NB4 (cell line): Measurements from ENCODE around the gene DNAH7.

Experiments used
- DNase-seq: peaks from one replicate; pipeline ENCODE4 v3.0.0; 2010; ENCODE audit warnings: low read depth
- H3K4me3 ChIP-seq: one replicate; pipeline ENCODE4 v1.5.1; 2011; ENCODE audit warnings: mild to moderate bottlenecking, low read depth, low read length, moderate library complexity
- MYC ChIP-seq: IDR thresholded peaks from 2 replicates; pipeline ENCODE4 v1.6.1; 2011; ENCODE audit warnings: low read depth, low read length
- POLR2A ChIP-seq: IDR thresholded peaks from 2 replicates; pipeline ENCODE4 v1.6.1; 2011; ENCODE audit warnings: mild to moderate bottlenecking; ENCODE audit not compliant: insufficient read length; ENCODE audit errors: extremely low read depth
- TF ChIP-seq, protein P1 (sequence below): IDR thresholded peaks from 2 replicates; pipeline ENCODE4 v1.6.1; 2011; ENCODE audit warnings: low read depth, low read length
- TF ChIP-seq, protein P2 (sequence below): IDR thresholded peaks from one replicate; pipeline ENCODE4 v1.5.1; 2012; ENCODE audit warnings: low read depth, low read length

Gene DNAH7

GRCh38 chr2:196080526-196080925 lies 11.9 kb upstream of the DNAH7 start:
- no peak for DNase-seq
- no peak for TF ChIP-seq POLR2A
- TF ChIP-seq, protein P1, sequence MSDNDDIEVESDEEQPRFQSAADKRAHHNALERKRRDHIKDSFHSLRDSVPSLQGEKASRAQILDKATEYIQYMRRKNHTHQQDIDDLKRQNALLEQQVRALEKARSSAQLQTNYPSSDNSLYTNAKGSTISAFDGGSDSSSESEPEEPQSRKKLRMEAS: no peak
- TF ChIP-seq, protein P2, sequence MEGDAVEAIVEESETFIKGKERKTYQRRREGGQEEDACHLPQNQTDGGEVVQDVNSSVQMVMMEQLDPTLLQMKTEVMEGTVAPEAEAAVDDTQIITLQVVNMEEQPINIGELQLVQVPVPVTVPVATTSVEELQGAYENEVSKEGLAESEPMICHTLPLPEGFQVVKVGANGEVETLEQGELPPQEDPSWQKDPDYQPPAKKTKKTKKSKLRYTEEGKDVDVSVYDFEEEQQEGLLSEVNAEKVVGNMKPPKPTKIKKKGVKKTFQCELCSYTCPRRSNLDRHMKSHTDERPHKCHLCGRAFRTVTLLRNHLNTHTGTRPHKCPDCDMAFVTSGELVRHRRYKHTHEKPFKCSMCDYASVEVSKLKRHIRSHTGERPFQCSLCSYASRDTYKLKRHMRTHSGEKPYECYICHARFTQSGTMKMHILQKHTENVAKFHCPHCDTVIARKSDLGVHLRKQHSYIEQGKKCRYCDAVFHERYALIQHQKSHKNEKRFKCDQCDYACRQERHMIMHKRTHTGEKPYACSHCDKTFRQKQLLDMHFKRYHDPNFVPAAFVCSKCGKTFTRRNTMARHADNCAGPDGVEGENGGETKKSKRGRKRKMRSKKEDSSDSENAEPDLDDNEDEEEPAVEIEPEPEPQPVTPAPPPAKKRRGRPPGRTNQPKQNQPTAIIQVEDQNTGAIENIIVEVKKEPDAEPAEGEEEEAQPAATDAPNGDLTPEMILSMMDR: no peak
- TF ChIP-seq MYC: no peak
- no peak overlapping the region for H3K4me3 ChIP-seq

GRCh38 chr2:196079052-196079451 lies 10.4 kb upstream of the DNAH7 start:
- TF ChIP-seq, protein P1: no peak
- TF ChIP-seq, protein P2: no peak
- no peak for TF ChIP-seq POLR2A
- TF ChIP-seq MYC: no peak
- no peak for DNase-seq
- H3K4me3 ChIP-seq: no peak overlapping the region

DNA sequence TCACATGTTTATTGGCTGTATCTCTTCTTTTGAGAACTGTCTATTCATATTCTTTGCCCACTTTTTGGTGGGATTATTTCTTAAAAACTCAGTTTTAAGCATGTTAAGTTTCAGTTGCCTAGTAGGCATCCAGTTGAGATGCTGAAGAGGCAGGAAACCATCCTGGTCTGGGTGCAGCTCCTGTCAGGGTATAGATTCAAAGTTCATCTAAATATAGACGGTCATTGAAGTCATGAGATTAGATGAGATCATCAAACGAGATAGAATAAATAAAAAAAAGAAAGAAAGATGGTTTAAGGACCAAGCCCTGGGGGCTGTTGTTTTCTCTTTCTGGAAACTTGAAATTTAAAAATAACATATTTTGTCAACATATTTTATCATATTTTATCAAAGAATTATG lies 9.2 kb upstream of the DNAH7 start:
- no peak for DNase-seq
- no peak overlapping the region for H3K4me3 ChIP-seq
- TF ChIP-seq, protein P1: no peak
- TF ChIP-seq, protein P2: no peak
- TF ChIP-seq MYC: no peak

- no peak for DNase-seq
- no peak overlapping the region for H3K4me3 ChIP-seq
- TF ChIP-seq, protein P2: no peak
- TF ChIP-seq POLR2A (no peak), MYC (no peak)
- TF ChIP-seq, protein P1: no peak
These were observed 8.3 kb upstream of the DNAH7 start for GRCh38 chr2:196076778-196077568.

DNA sequence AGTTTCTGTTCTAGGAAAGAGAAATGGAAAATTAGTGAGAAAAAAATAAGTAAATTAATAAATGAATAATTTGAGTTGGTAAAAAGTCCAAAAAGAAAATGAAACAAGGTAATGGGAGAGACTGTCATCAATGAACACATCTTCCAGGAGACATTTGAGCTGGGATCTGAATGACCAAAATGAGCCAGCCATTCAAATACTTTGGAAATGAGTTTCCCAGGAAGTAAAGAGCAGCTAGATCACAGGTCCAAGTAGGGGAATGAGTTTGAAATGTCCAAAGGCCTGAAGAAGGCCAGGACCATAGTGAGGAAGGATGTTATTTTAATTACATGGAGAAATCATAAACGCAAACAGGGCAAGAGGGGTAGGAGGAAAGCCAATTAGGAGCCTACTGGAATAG lies 6.6 kb upstream of the DNAH7 start:
- H3K4me3 ChIP-seq: no peak overlapping the region
- TF ChIP-seq POLR2A (no peak), MYC (no peak)
- TF ChIP-seq, protein P2: no peak
- TF ChIP-seq, protein P1: no peak
- no peak for DNase-seq

DNA sequence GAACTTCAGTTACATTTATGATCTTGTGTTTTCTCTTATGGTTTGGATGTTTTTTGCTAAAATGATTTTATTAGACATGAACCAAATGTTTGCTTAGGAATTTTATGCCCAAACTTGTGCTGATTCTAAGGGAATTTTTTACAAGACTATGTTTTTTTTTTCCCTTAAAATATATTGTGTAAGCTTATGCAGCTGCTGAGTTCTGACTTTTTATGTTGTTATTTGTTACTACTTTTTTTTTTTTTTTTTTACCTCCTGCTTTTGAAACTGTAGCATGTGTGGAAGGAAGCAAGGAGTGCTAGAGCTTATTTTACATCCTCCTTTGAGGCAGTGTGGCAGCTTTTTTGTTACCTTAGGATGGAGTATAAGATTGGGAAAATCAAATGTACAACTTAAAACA lies 6.0 kb upstream of the DNAH7 start:
- no peak for DNase-seq
- no peak overlapping the region for H3K4me3 ChIP-seq
- TF ChIP-seq, protein P2: no peak
- TF ChIP-seq POLR2A (no peak), MYC (no peak)
- TF ChIP-seq, protein P1: no peak
